CD4-positive, alpha-beta T cell treated with Interferon alpha-2 for 1 hour (primary cell): Measurements from ENCODE around the gene CWC25.
"Not testable (repeated sequence)": the region's sequence is repeated elsewhere in the genome, so short reads cannot be mapped to it uniquely, and the experiment has no call there.

Experiments used
- DNase-seq, 2 donors: peaks; one replicate each; pipeline ENCODE4 v3.0.0-alpha.2; 2020 to 2022

The CWC25 gene

DNA sequence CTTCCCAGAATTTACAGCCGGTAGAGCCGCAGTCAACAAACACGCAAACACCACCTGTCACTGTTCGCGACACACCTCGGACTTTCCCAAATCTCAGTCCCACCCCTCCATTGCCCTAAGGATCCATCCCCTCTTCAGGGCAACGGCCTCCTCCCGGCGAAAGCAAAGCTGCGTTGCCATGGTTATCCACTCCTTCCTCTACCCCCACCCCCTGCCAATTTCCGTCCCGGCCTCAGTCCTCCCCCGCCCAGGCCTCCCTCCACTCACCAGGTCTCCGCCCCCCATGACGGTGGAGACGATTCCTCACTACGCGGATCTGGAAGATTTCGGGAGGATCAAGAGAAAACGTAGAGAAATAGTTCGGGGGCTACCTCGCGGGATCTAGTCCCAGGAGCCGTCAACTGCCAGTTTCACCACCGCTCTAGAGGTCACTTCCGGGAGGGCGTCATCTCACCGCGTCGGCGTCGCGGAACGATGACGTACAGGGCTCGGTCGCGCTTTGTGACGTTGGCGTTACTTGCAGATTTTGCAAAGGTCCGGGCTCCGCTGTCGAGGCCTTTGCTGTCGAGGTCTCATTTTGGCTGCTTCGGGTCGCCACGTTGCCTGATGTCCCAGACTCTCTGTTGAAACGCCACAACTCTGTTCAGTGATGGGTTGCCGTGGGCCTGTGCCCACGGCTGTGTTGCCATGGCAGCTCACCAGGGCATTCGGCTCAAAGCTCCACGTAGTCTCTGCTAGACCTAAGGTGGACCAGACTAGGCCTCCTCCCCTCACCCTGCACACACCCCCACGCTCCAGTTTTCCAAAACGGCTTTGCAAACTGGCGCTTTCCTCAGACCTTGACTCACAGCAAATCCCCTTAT lies at the start of gene CWC25:
Gene CWC25, minus strand, starts transcription at position 423 of the 863 bp plus-strand sequence. Its CDS starts 138 bp downstream, at position 285.
- DNase-seq, result peak; percentile 96 to 98

GRCh38 chr17:38873640-38874380 lies 48.7 kb upstream of the CWC25 start:
- DNase-seq, result no peak

- no peak for DNase-seq
These were observed 47.7 kb upstream of the CWC25 start for GRCh38 chr17:38872671-38873385.

DNA sequence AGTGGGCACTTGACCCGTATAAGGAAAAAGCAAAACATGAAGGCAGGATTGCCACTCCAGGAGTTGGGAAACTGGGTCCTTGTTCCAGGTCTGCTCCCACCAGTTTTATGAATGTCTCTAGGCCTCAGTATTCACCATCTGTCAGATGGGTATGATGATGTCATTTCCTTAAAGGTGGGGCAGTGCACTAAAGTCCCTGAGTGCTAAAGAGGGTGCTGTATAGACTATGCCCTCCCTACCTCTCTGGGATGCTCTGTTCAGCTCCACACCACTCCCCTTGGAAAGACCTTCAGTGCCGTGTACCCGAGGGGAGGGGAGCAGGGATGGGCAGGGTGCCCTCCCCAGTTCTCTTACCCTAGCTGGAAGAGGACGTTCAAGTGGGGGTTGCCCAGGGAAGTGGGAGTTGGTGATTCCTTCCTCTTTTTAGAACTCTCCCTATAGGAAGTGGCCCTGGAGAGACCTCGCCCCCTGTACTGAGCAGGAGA lies 46.9 kb upstream of the CWC25 start:
- DNase-seq, result no peak

DNA sequence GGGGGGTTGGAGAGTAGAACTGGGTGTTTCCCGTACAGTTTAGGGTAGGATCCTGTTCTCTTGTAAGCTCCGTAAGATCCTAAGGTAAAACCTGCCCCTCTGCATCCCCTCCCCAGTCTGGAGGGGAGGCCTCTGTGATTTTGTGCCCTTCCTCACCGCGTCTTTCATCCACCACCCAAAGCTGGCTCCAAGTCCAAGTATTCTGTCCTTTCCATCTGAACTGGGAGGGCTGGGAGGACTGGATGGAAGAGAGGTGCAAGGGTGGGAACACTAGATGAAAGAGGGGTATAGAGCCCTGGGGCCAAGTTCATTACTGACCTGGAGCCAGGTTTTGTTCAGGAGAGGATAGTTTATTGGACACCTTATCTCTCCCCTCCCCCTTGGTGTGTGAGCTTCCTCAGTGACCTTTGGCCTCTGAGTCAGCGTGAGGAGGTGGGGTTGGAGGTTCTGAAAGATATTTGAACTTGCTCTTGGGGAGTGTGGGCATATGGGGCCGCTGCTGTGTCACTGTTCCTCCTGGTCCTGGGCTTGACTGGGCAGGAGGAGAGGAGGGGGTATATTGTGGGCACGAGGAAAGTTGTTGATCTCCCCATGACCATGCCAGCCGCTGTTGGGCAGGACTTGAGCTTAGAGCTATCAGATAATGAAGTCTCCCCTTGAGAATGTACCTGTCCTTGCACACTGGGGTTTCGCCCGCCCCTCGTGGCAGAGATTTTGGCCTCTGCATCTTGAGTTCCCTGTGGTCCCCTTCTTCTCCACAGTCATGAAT lies 46.3 kb upstream of the CWC25 start:
- DNase-seq, result peak; percentile 57 to 69

DNA sequence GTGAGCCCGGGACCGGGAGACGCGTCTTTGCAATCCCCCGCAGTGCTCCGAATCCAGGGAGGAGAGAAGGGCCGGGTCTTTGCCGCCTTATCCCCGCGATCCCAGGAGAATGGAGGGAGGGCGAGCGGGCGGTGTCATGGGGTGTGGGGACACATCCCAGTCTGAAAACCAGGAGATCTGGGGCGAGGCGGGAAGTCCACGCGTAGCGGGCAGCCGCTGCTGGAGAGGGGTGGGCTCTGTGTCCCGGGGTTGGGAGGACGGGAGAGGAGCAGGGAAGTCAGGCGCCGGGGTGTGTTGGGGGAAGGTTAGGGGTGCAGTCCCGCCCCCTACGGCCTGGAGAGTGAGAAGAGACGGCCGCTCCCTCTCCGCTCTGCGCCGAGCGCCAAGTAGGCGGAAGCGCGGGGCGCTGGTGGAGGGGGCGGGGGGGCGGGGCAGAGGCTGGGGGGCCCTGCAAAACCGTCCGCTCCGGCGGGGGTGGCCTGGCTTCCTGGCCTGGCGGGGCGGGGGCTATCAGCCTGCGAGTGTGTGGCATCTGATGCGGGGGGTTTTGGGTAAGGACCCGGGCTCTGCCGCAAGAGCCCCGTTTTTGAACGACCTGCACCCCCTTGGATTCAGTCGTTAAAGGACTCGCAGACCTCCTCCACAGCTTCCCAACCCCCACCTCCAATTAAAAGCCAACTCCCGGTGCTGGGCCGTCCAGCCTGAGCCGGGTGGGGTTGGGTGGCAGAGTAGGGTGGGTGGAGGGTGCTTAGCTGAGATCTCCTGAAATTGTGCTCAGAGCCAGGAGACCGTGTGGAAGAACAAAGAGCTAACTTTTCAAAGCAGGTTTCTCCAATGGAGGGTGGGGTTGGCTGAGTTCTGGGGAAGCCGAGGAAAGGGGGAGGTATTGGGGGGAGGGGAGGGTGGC lies 45.4 kb upstream of the CWC25 start:
- peak; percentile 63 to 74 for DNase-seq

DNA sequence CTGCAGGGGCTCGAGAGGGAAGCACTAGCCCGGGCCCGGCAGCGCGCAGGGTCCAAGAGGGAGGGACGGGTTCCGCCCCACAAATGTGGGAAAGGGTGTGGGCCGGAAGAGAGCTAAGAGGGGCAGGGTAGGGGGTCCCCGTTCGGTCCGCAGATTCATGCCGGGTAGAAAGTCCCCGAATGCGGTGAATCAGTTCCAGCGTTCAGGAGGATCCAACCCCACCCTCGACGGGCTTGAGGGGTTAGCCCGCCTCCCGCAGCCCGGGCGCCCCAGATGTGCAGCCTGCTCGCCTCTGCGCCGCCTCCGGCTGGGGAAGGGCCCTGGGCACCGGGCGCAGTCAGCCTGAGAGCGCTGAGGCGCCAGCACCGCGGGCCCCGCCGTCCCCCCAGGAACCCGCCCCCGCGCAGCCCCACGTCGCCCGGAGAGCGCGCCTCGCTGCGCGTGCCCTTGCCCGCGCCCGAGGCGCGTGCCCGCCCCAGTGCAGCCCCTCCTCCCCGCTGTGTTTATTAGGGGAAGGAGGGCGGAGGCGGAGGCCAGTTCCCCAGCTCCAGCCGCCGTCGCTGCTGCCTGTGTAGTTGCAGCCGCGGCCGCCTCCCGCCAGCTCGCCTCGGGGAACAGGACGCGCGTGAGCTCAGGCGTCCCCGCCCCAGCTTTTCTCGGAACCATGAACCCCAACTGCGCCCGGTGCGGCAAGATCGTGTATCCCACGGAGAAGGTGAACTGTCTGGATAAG lies 44.6 kb upstream of the CWC25 start, which contains the start of gene LASP1:
Gene LASP1, plus strand, starts transcription at position 533 of the 733 bp plus-strand sequence. Its CDS starts 132 bp downstream, at position 665.
- peak; percentile 88 to 92 for DNase-seq

GRCh38 chr17:38868817-38869525 lies 43.9 kb upstream of the CWC25 start:
- DNase-seq, result peak; percentile 89 to 92

DNA sequence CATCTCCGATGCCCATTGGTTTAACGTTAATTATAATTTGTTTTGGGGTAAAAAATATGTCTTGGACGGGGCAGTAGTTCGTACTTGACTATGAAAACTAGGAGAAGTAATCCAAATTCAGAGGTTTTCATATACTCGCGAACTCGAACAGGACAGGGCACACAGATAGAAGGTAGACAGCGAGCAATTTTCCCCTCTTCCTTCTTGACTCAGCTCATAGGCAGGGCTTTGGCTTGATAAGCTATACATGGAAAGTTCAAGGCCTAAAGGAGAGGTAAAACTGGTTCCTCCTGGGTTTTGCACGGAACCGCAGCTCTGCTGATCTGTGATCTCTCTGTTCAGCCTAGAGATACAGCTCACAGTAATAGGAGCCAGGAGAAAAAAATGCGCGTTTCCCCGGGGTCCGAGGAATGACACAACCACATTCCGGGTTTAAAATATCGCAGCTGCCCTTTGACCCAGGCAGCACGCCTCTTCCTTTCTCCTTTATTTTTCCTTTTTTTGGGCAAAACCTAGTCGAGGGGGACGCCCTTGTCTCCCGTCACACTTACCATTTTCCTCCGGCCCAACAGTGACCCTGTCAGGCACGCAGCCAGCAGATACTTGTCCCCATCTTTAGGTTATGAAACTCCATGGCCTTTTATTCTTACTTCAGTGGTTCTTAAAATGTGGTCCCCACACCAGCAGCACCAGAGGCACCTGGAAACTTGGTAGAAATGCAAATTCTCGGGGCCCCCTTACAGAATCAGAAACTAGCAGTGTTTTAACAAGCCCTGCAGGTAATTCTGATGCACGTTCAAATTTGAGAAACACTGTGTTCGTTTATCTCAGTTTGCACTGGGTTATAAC lies 43.1 kb upstream of the CWC25 start:
- DNase-seq, result no peak

DNA sequence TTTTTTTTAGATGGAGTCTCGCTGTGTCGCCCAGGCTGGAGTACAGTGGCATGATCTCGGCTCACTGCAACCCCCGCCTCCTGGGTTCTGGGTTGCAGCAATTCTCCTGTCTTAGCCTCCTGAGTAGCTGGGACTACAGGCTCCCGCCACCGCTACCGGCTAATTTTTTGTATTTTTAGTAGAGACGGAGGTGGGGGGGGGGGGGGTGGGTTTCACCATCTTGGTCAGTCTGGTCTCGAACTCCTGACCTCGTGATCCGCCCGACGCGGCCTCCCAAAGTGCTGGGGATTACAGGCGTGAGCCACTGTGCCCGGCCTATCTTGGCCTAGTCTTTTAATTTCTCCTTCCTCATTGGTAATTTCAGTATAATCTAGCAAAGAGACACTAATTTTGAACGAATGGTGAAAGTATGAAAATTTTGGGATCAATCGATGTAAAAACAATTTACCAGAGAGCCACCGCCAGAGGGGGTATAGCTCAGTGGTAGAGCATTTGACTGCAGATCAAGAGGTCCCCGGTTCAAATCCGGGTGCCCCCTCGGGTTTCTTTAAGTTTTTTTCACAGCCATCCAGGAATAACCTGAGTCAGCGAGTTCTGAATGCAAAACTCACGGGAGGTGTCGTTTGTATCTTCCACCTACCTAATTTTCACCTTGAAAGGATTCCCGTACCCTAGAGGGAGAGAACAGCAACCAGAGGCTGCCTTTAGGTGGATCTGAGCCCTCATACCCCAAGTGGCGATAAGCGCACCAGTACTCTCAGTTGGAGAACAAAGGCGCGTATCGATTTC lies 42.3 kb upstream of the CWC25 start:
- DNase-seq, result peak; percentile 78

- DNase-seq, result no peak
These were observed 39.7 kb upstream of the CWC25 start for GRCh38 chr17:38864636-38865398.

DNA sequence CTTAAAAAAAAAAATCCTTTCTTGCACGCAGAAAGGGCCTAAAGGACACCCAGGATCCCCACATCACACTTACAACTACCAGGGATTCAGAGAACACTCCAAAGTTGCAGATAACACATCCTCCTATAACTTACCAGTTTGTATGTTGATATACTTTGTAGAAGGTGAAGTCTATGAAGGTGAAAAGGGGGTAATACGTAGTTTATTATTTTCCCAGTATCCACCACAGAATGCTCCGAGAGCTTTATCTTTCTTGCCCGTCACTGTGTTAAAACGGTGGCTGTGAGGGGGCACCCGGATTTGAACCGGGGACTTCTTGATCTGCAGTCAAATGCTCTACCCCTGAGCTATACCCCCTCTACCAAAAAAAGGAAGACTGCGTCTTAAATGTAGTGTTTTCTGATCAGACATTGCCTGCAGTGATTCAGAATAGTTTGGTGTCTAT lies 36.3 kb upstream of the CWC25 start:
- DNase-seq, result no peak

GRCh38 chr17:38857271-38857670 lies 32.1 kb upstream of the CWC25 start:
- DNase-seq, result no peak

- not testable (repeated sequence) for DNase-seq
These were observed 30.1 kb upstream of the CWC25 start for GRCh38 chr17:38855101-38855714.

GRCh38 chr17:38853292-38854219 lies 28.4 kb upstream of the CWC25 start, which contains the start of gene RPL23:
Gene RPL23 (minus strand): TSS chr17:38853721. CDS start chr17:38853710, 11 bp downstream.
- DNase-seq, result peak; percentile 94 to 95
